HG02840 (cell line): ENCODE data around the gene GPC5.
"Not testable (repeated sequence)": the region's sequence is repeated elsewhere in the genome, so short reads cannot be mapped to it uniquely, and the experiment has no call there.

Experiments
- ATAC-seq: cut with Tn5 transposase; IDR thresholded peaks from one replicate; pipeline ENCODE4 v1.9.1; 2021; ENCODE audit warnings: mild to moderate bottlenecking, moderate library complexity, moderate number of reproducible peaks; ENCODE audit not compliant: unreplicated experiment, low FRiP score

Gene GPC5

DNA sequence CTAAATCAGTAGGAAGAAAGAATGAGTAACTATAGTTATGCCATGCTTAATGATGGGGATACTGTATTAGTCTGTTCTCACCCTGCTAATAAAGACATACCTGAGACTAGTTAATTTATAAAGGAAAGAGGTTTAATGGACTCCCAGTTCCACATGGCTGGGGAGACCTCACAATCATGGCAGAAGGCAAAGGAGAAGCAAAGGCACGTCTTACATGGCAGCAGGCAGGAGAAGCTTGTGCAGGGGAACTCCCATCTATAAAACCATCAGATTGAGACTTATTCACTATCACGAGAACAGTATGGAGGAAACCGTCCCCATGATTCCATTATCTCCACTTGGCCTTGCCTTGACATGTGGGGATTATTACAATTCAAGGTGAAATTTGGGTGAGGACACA is 1084.4 kb downstream of the GPC5 start:
- not testable (repeated sequence) for ATAC-seq

DNA sequence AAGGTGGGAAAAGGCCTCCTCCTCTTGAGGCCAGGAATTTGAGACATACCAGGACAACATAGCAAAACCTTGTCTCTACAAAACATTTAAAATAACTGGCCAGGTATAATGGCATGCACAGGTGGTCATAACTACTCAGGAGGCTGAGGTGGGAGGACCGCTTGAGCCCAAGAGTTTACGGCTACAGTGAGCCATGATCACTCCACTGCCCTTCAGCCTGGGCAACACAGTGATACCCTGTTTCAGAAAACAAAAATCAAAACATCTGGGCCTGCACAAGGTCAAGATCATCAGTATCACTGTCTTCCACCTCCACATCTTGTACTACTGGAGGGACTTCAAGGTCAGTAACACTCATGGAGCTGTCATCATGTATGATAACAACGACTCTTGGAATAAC is 1085.5 kb downstream of the GPC5 start:
- no peak for ATAC-seq

DNA sequence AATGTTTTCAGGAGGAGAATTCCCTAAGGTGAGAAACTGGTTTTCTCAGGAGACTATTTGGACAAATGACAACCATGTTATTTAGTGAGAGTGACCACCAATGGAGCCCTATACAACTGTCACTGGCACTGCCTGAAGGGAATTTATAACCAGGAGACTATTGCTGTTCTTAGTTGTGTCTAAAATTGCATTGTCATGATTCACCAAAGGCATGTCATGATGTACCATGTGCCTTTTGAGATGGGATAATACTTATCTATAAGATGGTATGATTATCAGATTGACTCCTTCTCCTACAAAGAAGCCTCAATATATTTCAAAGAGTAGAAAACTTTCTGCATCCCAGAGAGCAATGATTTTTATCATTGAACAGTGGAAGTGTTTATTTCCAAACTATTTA is 1088.8 kb downstream of the GPC5 start:
- ATAC-seq = no peak

DNA sequence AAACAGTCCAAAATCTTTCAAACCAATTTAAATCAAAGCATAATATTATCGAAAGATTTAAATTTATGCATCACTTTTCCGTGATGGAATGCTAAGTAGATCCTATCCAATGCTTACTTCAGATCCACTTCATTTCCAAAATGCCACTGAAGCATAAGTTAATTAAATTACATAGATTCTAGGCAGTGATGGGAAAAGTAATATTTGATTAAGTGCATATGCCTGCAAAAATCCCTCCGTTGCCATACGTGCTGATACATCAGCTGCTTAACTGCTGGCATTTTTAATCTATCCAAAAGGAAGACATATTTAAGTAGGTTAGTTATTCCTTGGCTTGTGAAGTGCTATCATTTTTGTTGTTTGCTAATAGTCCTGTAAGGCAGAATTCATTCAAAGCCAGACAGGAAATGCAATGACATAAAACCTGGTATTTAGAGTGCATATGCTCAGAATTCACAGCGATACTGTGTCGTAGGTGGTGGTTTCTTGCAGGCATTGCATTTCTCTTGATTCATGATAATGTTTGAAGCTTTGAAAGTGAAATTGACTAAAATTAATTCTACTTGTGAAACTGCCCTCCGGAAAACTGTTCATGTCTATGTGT is 1089.9 kb downstream of the GPC5 start:
- no peak for ATAC-seq

DNA sequence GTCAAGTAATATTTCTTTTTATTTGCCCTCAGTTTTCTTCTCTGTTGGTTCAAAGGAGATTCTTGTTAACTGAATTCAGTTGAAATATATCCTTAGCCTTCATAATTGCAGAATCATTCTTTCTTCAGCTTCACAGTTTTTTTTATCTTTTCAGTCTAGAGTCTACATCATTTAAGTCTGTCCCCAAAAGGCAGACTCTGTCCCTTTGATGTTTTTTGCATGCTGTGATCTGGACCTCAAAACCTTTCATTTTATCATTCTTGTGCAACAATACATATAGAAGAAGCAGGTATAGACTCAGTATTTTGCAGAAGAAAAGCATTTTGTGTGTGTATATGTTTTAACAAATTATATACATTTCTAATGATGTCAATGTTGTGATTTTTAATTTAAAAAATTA is 1093.4 kb downstream of the GPC5 start:
- ATAC-seq = no peak

DNA sequence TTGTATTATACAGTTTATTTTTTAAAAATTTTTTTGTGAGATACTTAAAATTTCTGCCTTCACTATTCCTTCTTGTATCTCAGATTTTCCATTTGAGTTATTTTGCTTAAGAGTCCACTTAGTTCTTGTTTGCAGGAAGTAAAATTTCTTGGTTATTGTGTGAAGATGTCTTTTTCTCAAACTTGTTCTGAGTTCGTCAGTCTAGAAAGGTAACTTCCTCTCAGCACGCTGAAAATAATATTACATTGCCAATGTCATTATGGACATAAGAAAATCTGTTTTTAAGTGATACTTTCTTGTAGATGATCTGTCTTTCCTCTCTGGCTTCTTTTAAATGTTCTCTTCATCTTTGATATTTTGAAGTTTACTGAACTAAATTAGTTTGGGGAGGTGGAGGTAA is 1096.5 kb downstream of the GPC5 start:
- no peak for ATAC-seq

DNA sequence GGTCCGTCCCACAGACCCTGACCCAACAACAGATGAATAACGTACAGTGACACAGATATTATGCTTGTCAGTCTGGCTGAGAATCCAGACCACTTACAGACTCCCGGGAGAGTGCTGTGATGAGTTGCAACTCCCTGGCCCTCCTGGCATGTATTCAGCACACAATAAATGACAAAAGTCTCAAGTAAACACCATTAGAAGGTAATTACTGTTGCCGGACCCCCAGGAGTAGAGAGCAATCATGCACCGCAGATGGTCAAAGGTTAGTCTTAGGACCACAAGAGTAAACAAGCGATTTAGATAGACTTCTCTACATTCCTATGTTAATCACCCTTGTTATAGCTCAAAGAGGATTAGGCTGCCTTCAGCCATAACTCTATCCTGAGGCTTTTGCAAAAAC is 1101.8 kb downstream of the GPC5 start:
- no peak for ATAC-seq

DNA sequence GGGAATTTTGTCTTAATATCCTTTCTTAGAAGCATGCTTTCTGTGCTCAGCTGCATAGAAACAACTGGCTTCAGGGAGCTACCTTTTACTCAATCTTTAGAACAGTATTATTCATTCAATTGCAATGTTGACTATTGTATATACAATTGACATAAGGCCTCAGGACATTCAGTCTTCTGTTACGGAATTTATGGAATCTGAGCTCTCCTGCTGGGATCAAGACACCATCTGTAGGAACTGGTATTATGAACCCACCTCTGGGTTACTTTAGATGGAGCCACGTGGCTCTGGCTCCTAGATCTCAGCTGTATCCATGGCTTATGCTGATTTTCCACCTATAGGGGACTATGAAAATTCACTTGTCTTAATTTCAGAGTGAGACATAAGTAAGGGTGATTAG is 1112.0 kb downstream of the GPC5 start:
- ATAC-seq = no peak

DNA sequence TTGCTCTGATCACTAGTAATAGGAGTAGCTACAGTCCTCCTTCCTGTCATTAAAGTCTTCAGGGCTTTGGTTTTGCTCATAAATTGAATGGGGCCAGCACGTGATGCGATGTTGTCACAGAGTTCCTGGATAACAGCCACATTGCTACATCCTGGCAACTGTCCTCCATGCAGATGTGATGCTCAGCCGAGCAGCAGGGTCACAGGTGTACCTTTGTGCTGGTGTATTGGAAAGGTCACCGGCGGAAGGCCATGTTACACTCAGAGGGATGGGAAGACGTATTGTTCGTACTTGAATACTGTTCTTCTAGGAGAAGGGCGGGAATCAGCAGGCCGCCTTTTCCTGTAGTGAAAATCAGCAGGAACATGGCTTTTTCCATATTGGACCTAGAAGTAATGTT is 1114.4 kb downstream of the GPC5 start:
- no peak for ATAC-seq

DNA sequence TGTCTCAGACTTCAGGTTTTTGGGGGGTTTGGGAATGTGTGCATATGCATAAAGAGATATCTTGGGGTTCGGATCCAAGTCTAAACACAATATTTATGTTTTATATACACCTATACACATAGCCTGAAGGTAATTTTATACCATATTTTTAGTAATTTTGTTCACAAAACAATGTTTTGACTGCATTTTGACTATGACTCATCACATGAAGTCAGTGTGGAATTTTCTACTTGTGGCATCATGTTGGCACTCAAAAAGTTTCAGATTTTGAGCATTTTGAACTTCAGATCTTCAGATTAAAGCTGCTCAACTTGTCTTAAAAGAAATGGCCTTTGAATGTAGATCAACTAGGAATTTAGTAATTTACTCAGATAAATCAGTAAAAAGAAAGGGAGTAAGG is 1115.3 kb downstream of the GPC5 start:
- no peak for ATAC-seq

DNA sequence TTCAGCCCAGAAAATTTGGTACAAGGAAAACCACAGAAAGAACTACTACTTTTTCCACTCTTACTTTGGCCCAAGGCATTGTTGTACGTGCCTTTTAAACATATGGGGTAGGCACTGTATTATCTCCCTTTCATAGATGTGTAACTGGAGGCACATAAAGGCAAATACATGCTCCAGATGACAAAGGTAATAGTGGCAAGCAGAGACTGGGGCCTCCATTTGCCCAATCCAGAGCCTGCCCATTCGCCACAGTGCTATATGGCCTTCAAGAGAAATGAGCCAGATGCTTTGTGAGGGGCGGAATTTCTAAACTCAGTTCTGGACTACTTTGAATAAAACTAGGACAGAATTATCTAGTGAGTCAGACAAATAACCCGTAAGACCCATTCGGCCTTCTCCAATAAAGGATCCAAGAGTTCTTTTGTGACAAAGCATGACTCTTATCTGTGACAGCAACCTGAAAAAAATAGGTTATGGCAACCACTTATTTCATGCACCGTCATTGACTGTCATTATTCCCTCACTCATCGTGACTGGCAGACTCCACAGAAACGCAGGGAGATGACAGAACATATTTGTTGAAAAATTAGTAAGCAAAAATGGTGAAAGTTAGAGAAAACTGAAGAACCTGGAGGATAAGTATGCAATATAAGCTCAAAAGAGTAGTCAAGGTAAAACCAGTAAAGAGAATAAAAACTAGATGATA is 1116.2 kb downstream of the GPC5 start:
- ATAC-seq = no peak

DNA sequence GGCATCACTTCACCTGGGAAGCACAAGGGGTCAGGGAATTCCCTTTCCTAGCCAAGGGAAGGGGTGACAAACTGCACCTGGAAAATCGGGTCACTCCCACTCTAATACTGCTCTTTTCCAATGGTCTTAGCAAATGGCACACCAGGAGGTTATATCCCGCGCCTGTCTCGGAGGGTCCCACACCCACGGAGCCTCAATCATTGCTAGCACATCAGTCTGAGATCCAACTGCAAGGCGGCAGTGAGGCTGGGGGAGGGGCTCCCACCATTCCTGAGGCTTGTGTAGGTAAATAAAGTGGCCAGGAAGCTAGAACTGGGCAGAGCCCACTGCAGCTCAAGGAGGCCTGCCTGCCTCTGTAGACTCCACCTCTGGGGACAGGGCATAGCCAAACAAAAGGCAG is 1118.5 kb downstream of the GPC5 start:
- not testable (repeated sequence) for ATAC-seq

DNA sequence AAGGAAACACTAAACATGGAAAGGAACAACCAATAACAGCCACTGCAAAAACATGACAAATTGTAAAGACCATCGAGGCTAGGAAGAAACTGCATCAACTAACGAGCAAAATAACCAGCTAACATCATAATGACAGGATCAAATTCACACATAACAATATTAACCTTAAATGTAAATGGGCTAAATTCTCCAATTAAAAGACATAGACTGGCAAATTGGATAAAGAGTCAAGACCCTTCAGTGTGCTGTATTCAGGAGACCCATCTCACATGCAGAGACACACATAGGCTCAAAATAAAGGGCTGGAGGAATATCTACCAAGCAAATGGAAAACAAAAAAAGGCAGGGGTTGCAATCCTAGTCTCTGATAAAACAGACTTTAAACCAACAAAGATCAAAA is 1120.2 kb downstream of the GPC5 start:
- not testable (repeated sequence) for ATAC-seq

DNA sequence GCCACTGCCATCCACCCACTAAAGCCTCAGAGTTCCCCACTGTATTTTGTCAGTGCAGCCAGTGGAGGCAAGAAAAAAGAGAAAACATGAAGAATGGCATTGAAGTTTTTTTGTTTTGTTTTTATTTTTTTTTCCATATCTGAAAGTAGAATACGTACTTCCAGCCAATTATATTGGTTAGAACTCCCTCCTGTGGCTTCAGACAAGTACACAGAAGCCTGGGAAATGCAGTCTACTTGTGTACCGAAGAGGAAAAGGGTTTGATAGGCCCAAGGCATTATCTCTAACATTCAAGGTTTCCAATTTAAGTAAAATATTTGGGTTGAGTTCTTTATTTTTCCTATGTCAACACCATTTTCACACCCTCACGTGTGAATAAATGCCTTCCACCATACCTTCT is 1131.9 kb downstream of the GPC5 start:
- ATAC-seq = no peak

DNA sequence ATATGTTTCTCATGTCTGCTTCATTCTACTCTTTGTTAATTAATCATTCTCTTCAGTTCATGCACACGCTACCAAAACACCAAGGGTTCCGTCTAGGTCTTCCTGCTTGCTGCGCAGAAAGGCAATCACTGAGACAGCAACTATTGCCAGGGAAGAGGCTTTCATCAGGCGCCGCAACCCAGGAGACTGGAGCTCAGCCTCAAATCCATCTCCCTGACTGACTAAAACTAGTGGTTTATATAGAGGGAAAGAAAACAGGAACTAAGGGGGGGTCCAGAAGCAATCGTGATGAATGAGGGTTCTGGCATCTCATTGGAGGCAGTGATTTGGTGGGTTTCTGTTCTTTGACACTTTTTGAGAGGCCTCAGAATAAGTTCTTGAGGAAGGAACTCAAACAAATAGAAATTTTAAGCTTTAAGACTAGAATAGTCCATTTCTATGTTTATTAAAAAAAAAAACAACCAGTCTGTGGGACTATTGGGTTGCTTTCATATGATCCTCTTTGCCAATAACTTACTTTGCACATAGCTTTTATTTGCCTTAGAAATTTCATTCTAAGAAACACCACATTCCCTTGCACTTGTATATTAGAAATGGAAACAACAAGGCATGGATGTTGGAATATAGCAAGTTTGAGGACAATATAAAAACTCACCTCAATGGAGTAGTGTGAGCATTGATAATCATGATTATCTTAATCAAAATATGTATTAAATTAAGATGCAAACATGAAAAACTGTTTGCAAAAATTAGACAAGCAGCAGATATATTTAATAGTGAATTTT is 1137.0 kb downstream of the GPC5 start:
- ATAC-seq = no peak

DNA sequence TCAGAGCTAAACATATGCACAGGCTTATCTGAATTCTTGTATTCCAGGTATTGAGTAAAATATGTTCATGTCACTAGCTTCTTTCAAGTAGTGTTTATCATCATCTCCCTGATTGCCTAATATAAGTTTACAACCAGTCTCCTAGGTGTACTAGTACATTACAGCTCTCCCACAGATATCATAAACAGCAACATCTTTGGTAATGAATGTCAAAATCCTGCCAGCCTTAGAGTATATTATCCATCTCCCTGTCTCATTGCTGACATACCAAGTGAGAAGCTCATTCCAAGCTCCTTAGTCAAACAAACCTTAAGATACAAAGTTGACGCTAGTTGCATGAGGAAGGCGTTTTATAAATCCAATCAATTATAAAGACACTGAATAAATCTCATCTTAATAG is 1139.0 kb downstream of the GPC5 start:
- ATAC-seq = no peak

DNA sequence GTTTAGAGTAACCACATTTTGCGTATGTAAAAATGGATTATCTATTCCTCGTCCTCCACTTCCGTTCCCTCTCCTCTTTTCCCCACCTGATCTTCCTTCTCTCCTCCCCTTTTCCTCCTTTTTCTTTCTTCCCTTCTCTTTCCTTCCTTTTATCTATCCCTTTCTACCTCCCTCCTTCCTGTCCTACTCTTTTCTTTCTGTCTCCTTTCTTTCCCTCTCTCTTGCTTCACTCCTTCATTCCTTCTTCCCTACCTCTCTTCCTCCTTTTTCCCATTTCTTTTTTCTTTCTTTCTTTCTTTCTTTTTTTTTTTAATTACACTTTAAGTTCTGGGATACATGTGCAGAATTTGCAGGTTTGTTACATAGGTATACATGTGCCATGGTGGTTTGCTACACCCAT is 1139.7 kb downstream of the GPC5 start:
- ATAC-seq = no peak

DNA sequence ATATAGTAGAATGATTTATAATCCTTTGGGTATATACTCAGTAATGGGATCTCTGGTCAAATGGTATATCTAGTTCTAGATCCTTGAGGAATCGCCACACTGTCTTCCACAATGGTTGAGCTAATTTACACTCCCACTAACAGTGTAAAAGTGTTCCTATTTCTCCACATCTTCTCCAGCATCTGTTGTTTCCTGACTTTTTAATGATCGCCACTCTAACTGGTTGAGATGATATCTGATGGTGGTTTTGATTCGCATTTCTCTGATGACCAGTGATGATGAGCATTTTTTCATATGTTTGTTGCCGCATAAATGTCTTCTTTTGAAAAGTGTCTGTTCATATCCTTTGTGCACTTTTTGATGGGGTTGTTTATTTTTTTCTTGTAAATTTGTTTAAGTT is 1140.7 kb downstream of the GPC5 start:
- ATAC-seq = not testable (repeated sequence)

DNA sequence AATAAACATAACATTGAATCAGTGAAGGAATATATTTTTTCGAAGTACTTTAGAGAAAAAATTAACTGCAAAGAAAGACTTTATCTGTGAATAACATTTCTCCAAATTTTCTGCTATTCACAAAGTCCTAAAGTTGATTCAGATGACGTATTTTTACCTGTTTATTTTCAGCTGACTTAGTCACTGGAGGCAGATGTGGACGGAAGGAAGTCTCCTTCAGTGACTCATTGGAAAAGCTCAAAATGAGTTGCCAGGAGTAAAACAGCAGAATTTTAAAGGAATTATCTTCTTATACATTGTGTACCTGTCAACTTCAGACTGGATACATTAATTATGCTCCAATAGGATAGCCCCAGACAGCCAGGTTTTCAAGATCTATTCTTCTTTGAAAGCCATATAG is 1148.8 kb downstream of the GPC5 start:
- no peak for ATAC-seq

DNA sequence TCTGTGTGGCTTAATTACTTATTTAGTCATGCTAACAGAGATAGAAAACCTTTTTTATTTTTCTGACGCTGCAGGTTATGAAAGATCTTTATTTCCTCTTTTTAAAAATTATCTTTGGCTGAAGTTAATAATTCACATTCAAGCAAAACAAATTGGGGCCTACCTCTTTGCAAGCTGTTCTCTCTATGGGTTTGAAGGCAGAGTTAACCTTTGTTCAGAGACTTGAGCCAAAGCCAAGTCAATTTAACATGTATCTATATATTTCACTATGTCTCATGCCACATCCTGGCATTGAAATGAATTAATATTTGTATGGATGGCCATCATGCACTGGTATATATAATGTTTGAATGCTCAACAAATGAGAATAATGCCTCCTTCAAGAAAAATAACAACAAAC is 1150.9 kb downstream of the GPC5 start:
- ATAC-seq = no peak

DNA sequence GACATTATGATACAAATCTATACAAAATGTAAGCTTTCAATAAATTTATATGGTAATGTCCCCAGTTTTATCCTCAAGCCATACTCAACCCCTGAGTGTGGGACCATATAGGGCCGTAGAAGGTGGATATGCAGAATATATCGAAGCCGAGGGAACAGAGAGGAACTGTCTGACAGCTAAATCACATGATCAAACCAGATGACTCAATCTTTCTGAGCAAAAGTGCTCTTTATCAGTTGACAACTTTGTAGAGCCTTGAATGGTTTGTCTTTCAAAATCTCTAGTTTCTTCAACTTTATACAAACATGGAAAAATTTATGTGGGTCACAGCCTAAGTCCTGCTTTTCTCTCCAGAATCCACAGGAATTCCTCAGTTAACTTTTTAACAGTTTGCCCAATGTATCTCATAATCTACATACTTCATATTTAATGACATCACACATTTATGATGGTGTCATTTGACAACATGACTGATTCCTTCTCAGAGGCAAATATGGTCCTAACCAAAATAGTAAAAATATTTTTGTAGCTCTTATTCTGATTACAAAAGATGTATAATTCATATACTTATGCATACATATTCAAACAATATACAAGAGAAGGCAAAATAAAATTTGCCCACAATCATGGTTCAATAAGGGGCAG is 1155.2 kb downstream of the GPC5 start:
- ATAC-seq = no peak
